HEK293 (cell line): ENCODE data around the gene CLK4.

ENCODE experiments used
- CTCF ChIA-PET: fragments of 350-600 bp; formaldehyde crosslinking; extraction: SDS; loops from one replicate; lab custom pipeline; 2021; ENCODE audit warnings: antibody characterized with exemption; lab: Yijun Ruan, JAX
- POLR2A ChIA-PET: fragments of 300-600 bp; formaldehyde crosslinking; extraction: SDS; loops from one replicate; lab custom pipeline; 2020; ENCODE audit warnings: antibody characterized with exemption, inconsistent platforms; lab: Yijun Ruan, JAX
- H3K27ac ChIP-seq: fragments of 200-500 bp; sonication (Bioruptor generic); 2 replicates; pipeline ENCODE4 v1.5.1; 2014; ENCODE audit warnings: low read depth, low read length, control low read depth, inconsistent platforms; ENCODE audit errors: extremely low read depth
- H3K36me3 ChIP-seq, 2 experiments: fragments of 200-500 bp in 1 of 2; sonication (Bioruptor generic) in 1 of 2; 1 replicate in 1 of 2; 2 replicates in 1 of 2; pipeline ENCODE4 v1.5.1; 2014 to 2017; ENCODE audit warnings: inconsistent platforms in 2 of 2, low read length in 2 of 2; ENCODE audit not compliant: control insufficient read depth in 2 of 2, insufficient read depth in 1 of 2
- H3K4me1 ChIP-seq: fragments of 200-500 bp; sonication (Bioruptor generic); 2 replicates; pipeline ENCODE4 v1.5.1; 2014; ENCODE audit warnings: mild to moderate bottlenecking, low read length, inconsistent platforms; ENCODE audit not compliant: control insufficient read depth, insufficient read depth
- H3K4me3 ChIP-seq: 2 replicates; pipeline ENCODE4 v1.5.1; 2011; ENCODE audit warnings: low read depth, mild to moderate bottlenecking, control low read depth, low read length, moderate library complexity
- H3K9me3 ChIP-seq: fragments of 200-500 bp; sonication (Bioruptor generic); 2 replicates; pipeline ENCODE4 v1.5.1; 2014; ENCODE audit warnings: low read depth, low read length, inconsistent platforms; ENCODE audit not compliant: control insufficient read depth, insufficient read depth
- ATF2 ChIP-seq: fragments of 450-650 bp; formaldehyde crosslinking; IDR thresholded peaks from 2 replicates; pipeline ENCODE4 v1.5.1; 2016; ENCODE audit warnings: missing biosample characterization, missing genetic modification characterization, low read depth
- CTCF ChIP-seq: fragments of 450-650 bp; formaldehyde crosslinking; IDR thresholded peaks from 2 replicates; pipeline ENCODE4 v1.5.1; 2016; ENCODE audit warnings: missing biosample characterization, missing genetic modification characterization
- HOXD13 ChIP-seq: sonication (generic); formaldehyde crosslinking; IDR thresholded peaks from 2 replicates; pipeline ENCODE4 v1.8.0; 2022; ENCODE audit warnings: missing genetic modification reagents, borderline replicate concordance
- PATZ1 ChIP-seq: fragments of 450-650 bp; formaldehyde crosslinking; IDR thresholded peaks from 2 replicates; pipeline ENCODE4 v1.5.1; 2016; ENCODE audit warnings: missing biosample characterization, missing genetic modification characterization
- PRDM2 ChIP-seq: fragments of 450-650 bp; formaldehyde crosslinking; IDR thresholded peaks from 2 replicates; pipeline ENCODE4 v1.5.1; 2016; ENCODE audit warnings: missing biosample characterization, missing genetic modification characterization, borderline replicate concordance
- PRDM4 ChIP-seq: fragments of 450-650 bp; formaldehyde crosslinking; IDR thresholded peaks from 2 replicates; pipeline ENCODE4 v1.5.1; 2017; ENCODE audit warnings: missing biosample characterization, missing genetic modification characterization
- YY1 ChIP-seq: fragments of 450-650 bp; formaldehyde crosslinking; IDR thresholded peaks from 2 replicates; pipeline ENCODE4 v1.5.1; 2018; ENCODE audit warnings: missing biosample characterization, missing genetic modification characterization
- ZBTB1 ChIP-seq: fragments of 450-650 bp; formaldehyde crosslinking; IDR thresholded peaks from 2 replicates; pipeline ENCODE4 v1.5.1; 2016; ENCODE audit warnings: missing biosample characterization, missing genetic modification characterization
- ZBTB17 ChIP-seq: fragments of 450-650 bp; formaldehyde crosslinking; IDR thresholded peaks from 2 replicates; pipeline ENCODE4 v1.5.1; 2016; ENCODE audit warnings: missing biosample characterization, missing genetic modification characterization
- ZBTB21 ChIP-seq: fragments of 450-650 bp; formaldehyde crosslinking; IDR thresholded peaks from 2 replicates; pipeline ENCODE4 v1.5.1; 2017; ENCODE audit warnings: missing biosample characterization, missing genetic modification characterization
- ZBTB6 ChIP-seq: fragments of 450-650 bp; formaldehyde crosslinking; IDR thresholded peaks from 2 replicates; pipeline ENCODE4 v1.5.1; 2017; ENCODE audit warnings: missing biosample characterization, missing genetic modification characterization
- ZNF16 ChIP-seq: fragments of 450-650 bp; formaldehyde crosslinking; IDR thresholded peaks from 2 replicates; pipeline ENCODE4 v1.5.1; 2016; ENCODE audit warnings: low read depth, missing biosample characterization, missing genetic modification characterization
- ZNF184 ChIP-seq: fragments of 450-650 bp; IDR thresholded peaks from 2 replicates; pipeline ENCODE4 v1.5.1; 2018; ENCODE audit warnings: missing biosample characterization, mild to moderate bottlenecking, missing genetic modification characterization
- ZNF266 ChIP-seq: fragments of 450-650 bp; formaldehyde crosslinking; IDR thresholded peaks from 2 replicates; pipeline ENCODE4 v1.5.1; 2016; ENCODE audit warnings: missing biosample characterization, missing genetic modification characterization, low read depth
- ZNF449 ChIP-seq: fragments of 450-650 bp; formaldehyde crosslinking; IDR thresholded peaks from 2 replicates; pipeline ENCODE4 v1.5.1; 2017; ENCODE audit warnings: missing biosample characterization, mild to moderate bottlenecking, missing genetic modification characterization, moderate library complexity
- ZNF629 ChIP-seq: fragments of 450-650 bp; formaldehyde crosslinking; IDR thresholded peaks from 2 replicates; pipeline ENCODE4 v1.5.1; 2017; ENCODE audit warnings: missing biosample characterization, missing genetic modification characterization
- ZNF830 ChIP-seq: fragments of 450-650 bp; IDR thresholded peaks from 2 replicates; pipeline ENCODE4 v1.5.0; 2018; ENCODE audit warnings: missing biosample characterization, missing genetic modification characterization, low read depth, mild to moderate bottlenecking, moderate library complexity

The CLK4 gene

GRCh38 chr5:178644826-178645545 lies 18.1 kb upstream of the CLK4 start:
- Histone ChIP-seq H3K9me3 (no peaks in the 10 kb centered on the region), H3K36me3 (no peaks in the 10 kb centered on the region), H3K4me1 (no peaks in the 10 kb centered on the region), H3K4me3 (no peak overlapping the region), H3K27ac (no peak overlapping the region)
- CTCF ChIA-PET, result interaction anchor here (0.9 kb wide), 1 partner anchor 9 kb away, joined by 3 read pairs; no protein-coding TSS in a partner anchor
- POLR2A ChIA-PET, result no interaction called here
- no peak for TF ChIP-seq ZNF16
- TF ChIP-seq ZBTB6 (tag by site-specific recombination), result no peak
- no peak for TF ChIP-seq CTCF (tag by site-specific recombination)
- no peak for TF ChIP-seq ZNF184
- no peak for TF ChIP-seq ZBTB21 (tag by site-specific recombination)
- TF ChIP-seq ATF2 (tag by site-specific recombination), result no peak
- TF ChIP-seq ZNF266 (tag by site-specific recombination), result no peak
- no peak for TF ChIP-seq PRDM4
- no peak for TF ChIP-seq YY1 (tag by site-specific recombination)
- no peak for TF ChIP-seq ZBTB1 (tag by site-specific recombination)
- TF ChIP-seq ZBTB17 (tag by site-specific recombination), result no peak
- TF ChIP-seq HOXD13, result no peak
- TF ChIP-seq ZNF830 (tag by site-specific recombination), result no peak
- TF ChIP-seq ZNF629 (tag by site-specific recombination), result no peak

- no peaks in the 10 kb centered on the region for H3K4me1 ChIP-seq
- CTCF ChIA-PET, result no interaction called here
- TF ChIP-seq PRDM2 (tag by site-specific recombination) (no peak), ZNF449 (no peak), PATZ1 (tag by site-specific recombination) (0 out of 2 replicates have a peak, but pooled peaks have one; percentile 28)
These were observed 15.6 kb upstream of the CLK4 start for GRCh38 chr5:178642351-178642909.

More at GRCh38 chr5:178642351-178642909, 15.6 kb upstream of the CLK4 start:
- no peak overlapping the region for H3K4me3 ChIP-seq
- H3K27ac ChIP-seq, result no peak overlapping the region
- H3K36me3 ChIP-seq, result no peaks in the 10 kb centered on the region
- no peaks in the 10 kb centered on the region for H3K9me3 ChIP-seq
- POLR2A ChIA-PET, result no interaction called here
